ENCODE data around the gene ZNF217. TPM values are rescaled to one million over a fixed set of nuclear protein-coding genes. Genes with fewer than 3 reads are reported as not detected.

The ZNF217 gene
- total RNA-seq, 1 experiment from 2014 or later = 27.0 TPM

DNA sequence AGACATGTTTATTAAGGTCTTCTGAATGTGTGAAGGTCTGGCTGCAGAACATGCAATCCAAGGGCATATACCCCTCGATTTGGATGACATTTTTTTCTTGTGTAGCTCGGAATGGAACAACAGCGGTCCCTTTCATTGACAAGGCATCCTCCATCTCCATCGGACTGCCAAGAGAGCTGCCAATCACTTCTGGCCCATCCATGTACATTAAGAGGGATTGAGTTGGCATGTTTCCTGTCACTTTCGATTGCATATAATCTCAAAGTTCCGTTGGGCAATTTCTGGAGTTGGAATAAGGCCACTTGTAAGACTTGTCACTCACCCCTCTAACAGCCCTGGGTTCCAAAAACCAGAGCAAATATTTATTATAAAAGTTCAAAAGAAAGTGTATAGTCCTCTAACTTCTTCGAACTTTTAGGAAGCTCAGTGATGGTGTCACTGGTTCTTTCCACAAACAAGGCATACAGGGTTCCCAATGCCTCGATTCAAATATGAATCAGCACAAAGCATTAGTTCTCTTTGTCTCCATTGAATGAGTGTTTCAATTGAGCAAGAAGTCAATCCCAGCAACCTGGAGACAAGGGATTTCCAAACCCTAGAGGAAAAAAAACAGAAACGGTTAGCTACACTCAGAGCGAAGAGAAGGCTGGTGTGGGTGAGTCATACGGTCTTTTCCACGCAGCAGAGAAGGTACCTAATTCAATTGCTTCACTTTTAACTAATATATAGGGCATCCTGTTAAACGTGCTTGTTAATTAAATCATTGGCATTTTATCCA is 10.9 kb downstream of the ZNF217 start:
- BruUV-seq (replicated peaks) = TSS peak; percentile 11
- TF ChIP-seq EZH2 (IDR thresholded peaks at IDR 0.05; ENCODE audit: borderline replicate concordance, low read depth, low read length, poor library complexity, severe bottlenecking) = no peak
- TF ChIP-seq, protein P1, sequence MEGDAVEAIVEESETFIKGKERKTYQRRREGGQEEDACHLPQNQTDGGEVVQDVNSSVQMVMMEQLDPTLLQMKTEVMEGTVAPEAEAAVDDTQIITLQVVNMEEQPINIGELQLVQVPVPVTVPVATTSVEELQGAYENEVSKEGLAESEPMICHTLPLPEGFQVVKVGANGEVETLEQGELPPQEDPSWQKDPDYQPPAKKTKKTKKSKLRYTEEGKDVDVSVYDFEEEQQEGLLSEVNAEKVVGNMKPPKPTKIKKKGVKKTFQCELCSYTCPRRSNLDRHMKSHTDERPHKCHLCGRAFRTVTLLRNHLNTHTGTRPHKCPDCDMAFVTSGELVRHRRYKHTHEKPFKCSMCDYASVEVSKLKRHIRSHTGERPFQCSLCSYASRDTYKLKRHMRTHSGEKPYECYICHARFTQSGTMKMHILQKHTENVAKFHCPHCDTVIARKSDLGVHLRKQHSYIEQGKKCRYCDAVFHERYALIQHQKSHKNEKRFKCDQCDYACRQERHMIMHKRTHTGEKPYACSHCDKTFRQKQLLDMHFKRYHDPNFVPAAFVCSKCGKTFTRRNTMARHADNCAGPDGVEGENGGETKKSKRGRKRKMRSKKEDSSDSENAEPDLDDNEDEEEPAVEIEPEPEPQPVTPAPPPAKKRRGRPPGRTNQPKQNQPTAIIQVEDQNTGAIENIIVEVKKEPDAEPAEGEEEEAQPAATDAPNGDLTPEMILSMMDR (conservative IDR thresholded peaks at IDR 0.05; ENCODE audit: low read depth, low read length) = no peak
- H3K36me3 ChIP-seq (ENCODE audit: insufficient read depth, low read length, poor library complexity, severe bottlenecking) = peaks cover 31% of the 10 kb centered on the region
- peak overlapping the region; percentile 15 for H3K27ac ChIP-seq (ENCODE audit: low read depth, low read length, poor library complexity, severe bottlenecking)
- peak; percentile 57 for DNase-seq (ENCODE audit: low spot score)
- no peaks in the 10 kb centered on the region for H3K9me3 ChIP-seq (ENCODE audit: low read depth, low read length, poor library complexity, severe bottlenecking)
- POLR2A ChIA-PET (ENCODE audit: low non-redundant PET) = no interaction called here
- H3K4me3 ChIP-seq (ENCODE audit: low read depth, low read length, poor library complexity, severe bottlenecking) = no peak overlapping the region
- H3K27me3 ChIP-seq (replicated peaks; ENCODE audit: insufficient read depth, low read depth, low read length, poor library complexity) = no peaks in the 10 kb centered on the region
- intact Hi-C loops (cut with micrococcal nuclease; ENCODE audit: unreplicated experiment) = no loop called here
- CTCF ChIA-PET = no interaction called here
- H3K4me1 ChIP-seq (ENCODE audit: insufficient read depth, low read length, poor library complexity, severe bottlenecking) = peaks cover 50% of the 10 kb centered on the region

DNA sequence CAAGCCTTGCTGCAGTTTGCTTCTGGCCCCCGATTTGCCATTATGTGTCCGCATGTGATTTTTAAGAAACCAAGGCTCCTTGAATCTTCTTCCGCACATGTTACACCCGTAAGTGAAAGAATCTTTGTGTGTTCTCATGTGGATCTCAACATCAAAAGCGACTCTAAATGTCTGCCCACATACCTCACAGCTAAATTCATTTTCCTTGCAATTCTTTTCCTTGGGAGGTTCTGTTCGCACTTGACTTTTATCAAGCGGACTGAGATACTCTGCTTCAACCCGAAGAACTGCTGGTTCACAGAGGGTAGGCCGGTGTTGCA is 11.4 kb downstream of the ZNF217 start:
- peaks cover 50% of the 10 kb centered on the region for H3K4me1 ChIP-seq (ENCODE audit: insufficient read depth, low read length, poor library complexity, severe bottlenecking)
- H3K36me3 ChIP-seq (ENCODE audit: insufficient read depth, low read length, poor library complexity, severe bottlenecking) = peaks cover 37% of the 10 kb centered on the region
- CTCF ChIA-PET = no interaction called here
- POLR2A ChIA-PET (ENCODE audit: low non-redundant PET) = no interaction called here
- TF ChIP-seq EZH2 (IDR thresholded peaks at IDR 0.05; ENCODE audit: borderline replicate concordance, low read depth, low read length, poor library complexity, severe bottlenecking) = no peak
- TF ChIP-seq, protein P1 (conservative IDR thresholded peaks at IDR 0.05; ENCODE audit: low read depth, low read length) = no peak
- no peaks in the 10 kb centered on the region for H3K27me3 ChIP-seq (replicated peaks; ENCODE audit: insufficient read depth, low read depth, low read length, poor library complexity)
- no peaks in the 10 kb centered on the region for H3K9me3 ChIP-seq (ENCODE audit: low read depth, low read length, poor library complexity, severe bottlenecking)
- intact Hi-C loops (cut with micrococcal nuclease; ENCODE audit: unreplicated experiment) = no loop called here
- H3K4me3 ChIP-seq (ENCODE audit: low read depth, low read length, poor library complexity, severe bottlenecking) = no peak overlapping the region
- no TSS peak for BruUV-seq (replicated peaks)
- DNase-seq (ENCODE audit: low spot score) = no peak
- no peak overlapping the region for H3K27ac ChIP-seq (ENCODE audit: low read depth, low read length, poor library complexity, severe bottlenecking)

DNA sequence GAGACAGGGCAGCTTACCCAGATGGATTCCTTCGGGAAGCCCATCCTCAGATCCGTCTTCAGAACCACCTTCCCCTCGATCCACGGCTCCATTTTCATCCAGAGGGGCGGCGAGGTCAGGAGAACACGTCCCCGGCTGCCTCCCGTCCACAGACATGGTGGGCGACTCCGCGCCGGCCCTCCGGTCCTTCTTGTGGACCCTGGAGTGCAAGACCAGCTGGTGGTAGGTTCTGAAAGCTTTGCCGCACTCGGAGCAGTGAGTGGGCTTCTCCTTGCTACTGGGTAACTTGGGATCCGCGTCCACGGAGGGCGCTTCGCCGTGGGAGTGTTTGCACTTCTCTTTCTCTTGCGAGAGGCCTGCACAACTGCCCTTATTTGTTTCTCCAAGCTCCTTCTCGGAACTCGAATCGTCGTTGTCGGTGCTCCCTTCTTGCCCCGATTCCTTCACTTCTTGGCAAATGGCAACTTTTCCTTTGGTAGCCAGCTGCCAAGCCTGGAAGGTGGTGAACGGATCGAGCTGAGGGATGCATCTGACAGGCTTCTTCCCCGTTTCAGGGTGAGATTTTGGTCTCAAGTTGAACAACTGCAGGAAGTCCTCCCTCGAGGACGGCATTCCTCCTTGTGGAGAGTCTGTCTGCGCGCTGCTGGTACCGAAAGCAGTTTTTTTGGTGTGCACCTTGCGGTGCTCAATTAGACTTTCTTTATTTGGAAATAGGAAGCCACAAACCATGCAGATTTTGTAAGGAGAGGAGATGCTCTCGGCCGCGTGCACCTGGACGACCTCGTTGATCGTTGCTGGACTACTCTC is 12.0 kb downstream of the ZNF217 start:
- CTCF ChIA-PET = no interaction called here
- POLR2A ChIA-PET (ENCODE audit: low non-redundant PET) = no interaction called here
- no peaks in the 10 kb centered on the region for H3K27me3 ChIP-seq (replicated peaks; ENCODE audit: insufficient read depth, low read depth, low read length, poor library complexity)

More for the DNA sequence above, 12.0 kb downstream of the ZNF217 start:
- BruUV-seq (replicated peaks) = no TSS peak
- Histone ChIP-seq H3K4me1 (ENCODE audit: insufficient read depth, low read length, poor library complexity, severe bottlenecking) (peaks cover 50% of the 10 kb centered on the region), H3K9me3 (ENCODE audit: low read depth, low read length, poor library complexity, severe bottlenecking) (no peaks in the 10 kb centered on the region), H3K4me3 (ENCODE audit: low read depth, low read length, poor library complexity, severe bottlenecking) (no peak overlapping the region), H3K27ac (ENCODE audit: low read depth, low read length, poor library complexity, severe bottlenecking) (no peak overlapping the region), H3K36me3 (ENCODE audit: insufficient read depth, low read length, poor library complexity, severe bottlenecking) (peaks cover 42% of the 10 kb centered on the region)
- DNase-seq (ENCODE audit: low spot score) = no peak
- intact Hi-C loops (cut with micrococcal nuclease; ENCODE audit: unreplicated experiment) = no loop called here
- TF ChIP-seq, protein P1 (conservative IDR thresholded peaks at IDR 0.05; ENCODE audit: low read depth, low read length) = no peak
- TF ChIP-seq EZH2 (IDR thresholded peaks at IDR 0.05; ENCODE audit: borderline replicate concordance, low read depth, low read length, poor library complexity, severe bottlenecking) = no peak

Data from A673 (cell line).